HG02840 (cell line): ENCODE measurements around the gene ROBO2.
"Not testable (repeated sequence)": the region's sequence is repeated elsewhere in the genome, so short reads cannot be mapped to it uniquely, and the experiment has no call there.

Experiments
- ATAC-seq: cut with Tn5 transposase; IDR thresholded peaks from one replicate; pipeline ENCODE4 v1.9.1; 2021; ENCODE audit warnings: mild to moderate bottlenecking, moderate library complexity, moderate number of reproducible peaks; ENCODE audit not compliant: unreplicated experiment, low FRiP score

Gene ROBO2

DNA sequence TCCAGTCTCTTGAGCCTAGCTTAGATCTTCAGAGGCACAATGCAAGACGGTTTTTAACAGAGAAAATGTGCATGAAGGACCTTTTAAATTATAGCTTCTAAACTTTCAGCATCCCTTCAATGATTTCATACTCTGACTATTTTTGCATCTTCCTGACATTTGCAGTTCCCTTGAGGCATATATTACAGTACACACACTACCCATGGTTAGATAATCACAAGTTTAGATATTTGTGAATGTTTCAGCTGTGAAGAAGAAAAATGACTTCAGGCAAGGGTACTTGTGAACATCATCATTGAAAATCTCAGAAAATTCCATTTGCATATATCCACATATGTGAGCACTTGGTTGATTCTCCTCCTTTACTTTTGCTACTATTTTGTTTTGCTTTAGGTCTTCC lies 341.5 kb downstream of the ROBO2 start:
- no peak for ATAC-seq

DNA sequence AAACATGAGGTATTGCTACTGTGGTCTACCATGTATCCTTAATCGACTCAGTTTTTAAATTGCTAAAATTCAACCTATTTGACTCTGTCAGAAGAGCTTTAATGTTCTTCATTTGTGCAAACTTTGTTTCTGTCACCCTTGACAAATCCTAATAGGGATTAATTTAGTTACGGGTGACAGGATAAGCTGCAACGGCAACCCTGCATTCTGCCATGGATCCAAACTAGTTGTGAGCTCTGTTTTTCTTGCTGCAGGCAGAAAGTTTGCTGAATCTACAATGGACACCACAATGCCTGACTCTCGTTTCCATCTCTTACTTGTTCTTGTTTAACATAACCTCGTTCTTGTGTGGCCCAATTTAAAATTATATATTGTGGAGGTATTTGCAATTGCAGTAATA lies 352.3 kb downstream of the ROBO2 start:
- no peak for ATAC-seq

DNA sequence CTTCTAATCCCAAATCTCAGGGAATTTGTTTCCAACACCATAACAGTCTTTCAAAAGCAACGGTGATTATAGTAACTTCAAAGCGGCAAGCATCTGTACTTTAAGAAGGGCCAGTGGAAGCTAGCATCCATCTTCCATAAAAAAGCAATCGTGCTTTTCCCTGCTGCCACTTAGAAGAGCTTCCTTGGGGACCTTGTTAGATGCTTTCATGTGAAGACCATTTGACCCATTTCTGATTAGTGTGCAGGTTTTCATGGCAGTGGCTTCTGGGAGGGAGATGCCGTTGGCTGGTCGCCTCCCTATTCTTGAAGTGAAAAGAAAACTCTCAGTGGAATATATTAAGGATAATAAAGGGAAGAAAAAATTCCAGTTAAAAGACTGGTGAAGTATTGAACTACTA lies 354.1 kb downstream of the ROBO2 start:
- ATAC-seq, result no peak

DNA sequence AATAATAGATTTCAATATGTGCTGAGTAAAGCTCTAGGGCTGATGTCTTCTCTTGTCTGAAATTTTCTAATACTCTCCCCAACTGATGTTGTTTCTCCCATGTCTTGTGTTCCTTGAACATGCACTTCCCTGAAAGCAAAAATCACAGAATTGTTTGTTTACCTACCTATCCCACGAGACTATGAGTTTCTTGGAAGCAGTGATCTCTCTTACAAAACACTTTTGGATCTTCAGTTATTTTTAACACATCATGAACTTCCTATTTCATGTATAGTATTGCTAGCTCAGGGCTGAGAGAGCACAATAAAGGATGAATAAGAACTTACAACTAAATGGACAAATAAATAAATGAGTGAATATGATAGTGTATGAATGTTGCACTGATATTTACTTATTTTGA lies 365.0 kb downstream of the ROBO2 start:
- ATAC-seq, result no peak

DNA sequence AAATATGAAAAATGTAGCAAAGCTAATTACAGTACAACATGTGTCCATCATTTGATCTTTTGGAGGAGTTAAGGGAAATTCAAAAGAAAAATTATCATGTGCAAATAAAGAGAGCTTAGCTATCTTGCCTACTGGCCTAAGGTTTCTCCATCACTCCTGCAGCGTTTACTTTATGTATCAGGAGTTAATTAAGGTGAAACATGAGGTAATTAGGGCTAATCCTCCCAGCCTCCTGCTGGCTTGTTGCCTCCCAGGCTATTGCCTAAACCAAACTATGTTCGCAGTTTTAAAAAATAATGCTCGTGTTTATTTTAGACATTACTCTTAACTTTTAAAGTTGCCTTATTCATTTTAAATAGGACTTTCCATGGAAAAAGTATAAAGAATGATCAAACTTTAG lies 367.5 kb downstream of the ROBO2 start:
- ATAC-seq, result no peak

DNA sequence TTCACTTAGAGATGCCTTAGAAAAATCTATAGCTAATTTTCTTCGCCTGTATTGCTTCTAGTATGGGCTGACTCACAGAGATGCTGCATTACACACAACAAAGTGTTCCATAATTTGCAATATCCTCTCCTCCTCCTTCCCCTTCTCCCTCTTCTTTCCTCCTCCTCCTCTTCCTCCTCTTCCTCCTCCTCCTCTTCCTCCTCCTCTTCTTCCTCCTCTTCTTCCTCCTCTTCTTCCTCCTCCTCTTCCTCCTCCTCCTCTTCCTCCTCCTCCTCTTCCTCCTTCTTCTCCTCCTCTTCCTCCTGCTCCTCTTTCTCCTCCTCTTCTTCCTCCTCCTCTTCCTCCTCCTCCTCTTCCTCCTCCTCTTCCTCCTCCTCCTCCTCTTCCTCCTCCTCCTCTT lies 370.4 kb downstream of the ROBO2 start:
- not testable (repeated sequence) for ATAC-seq

DNA sequence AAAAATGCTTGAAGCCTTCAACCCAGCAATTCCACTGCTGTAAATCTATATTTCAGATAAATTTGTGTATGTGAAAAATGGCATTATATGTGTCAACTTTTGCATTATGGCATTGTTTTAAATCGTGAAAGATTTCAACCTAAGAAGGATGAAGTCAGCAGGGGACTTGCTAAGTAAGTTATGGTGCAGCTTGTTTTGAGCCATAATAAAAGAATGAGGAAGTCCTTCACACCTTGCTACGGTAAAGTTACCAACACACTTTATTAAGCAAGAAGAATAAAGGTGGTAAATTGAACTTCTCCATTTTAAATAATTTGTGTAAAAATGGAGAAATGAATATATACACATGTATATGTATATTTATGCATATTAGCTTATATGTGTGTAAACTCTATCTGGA lies 371.4 kb downstream of the ROBO2 start:
- no peak for ATAC-seq

DNA sequence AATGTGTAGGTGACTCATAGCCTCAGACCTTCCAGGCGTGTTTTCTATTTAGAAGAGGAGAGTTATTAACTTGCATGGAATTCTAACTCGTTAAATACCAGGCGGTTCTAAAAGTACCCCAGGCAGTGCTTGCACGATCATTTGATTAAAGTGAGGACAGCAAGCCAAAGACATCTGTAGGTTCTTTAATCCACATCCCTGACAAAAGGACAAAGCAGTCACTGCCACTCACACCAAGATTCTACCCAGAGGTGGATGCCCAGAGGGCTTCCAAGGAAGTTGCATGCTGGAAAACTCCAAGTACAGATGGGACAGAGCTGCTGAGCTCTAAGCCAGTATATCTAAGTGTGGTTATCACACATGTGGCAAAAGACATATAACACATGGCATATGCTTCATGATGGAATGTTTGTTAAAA lies 372.1 kb downstream of the ROBO2 start:
- ATAC-seq, result no peak

DNA sequence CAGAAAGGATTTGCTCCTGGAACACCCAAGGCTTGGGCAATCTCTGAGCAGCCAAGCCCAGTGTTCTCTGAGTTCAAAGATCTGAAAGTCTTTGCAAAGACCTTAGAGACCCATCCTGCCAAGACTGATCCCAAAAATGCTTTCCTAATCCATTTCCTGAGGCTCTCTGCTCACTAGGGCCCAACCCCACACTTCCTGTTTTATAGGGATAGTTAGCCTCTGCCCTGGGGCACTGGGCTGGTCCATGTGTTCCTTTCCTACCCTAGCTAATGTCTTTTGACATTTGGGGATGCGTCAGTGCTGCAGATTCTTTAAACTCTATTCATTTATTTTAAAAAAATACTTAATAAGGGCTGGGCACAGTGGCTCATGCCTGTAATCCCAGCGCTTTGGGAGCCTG lies 372.7 kb downstream of the ROBO2 start:
- no peak for ATAC-seq

DNA sequence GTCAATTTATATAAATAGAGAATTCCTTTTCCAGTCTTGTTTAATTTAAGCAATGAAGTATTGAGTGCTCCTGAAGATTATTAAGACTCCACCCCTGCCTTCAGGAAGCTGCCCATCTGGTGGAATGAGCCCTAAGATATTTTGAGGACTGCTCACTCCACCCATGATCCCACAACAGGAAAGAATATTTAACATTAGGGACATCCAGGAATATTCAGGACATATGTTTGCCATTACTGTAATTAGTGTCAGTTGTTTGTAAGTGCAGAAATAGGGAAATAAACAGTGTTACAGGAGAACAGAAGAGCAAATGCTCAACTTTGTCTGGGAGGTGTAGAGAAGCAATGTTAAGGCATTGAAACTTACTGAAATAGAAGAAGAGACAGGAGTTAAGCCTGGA lies 375.0 kb downstream of the ROBO2 start:
- ATAC-seq, result no peak

DNA sequence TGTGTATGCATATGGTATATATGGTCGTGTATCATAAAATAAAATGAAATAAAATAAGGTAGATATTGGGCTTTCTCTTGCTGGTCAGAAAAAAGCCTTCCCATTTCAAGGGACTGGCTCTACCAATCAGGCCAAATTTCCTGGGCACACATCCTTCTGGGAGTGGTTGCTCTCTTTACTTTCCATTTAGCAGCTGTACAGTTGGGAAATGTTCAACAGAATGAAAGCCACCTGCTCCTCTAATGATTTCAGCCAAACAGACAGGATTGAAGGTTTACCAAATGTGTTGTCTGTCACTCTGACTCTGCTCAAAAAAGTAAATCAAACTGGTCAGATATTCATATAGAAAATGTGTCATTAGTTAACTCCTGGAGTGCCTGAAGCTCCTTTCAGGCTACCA lies 380.4 kb downstream of the ROBO2 start:
- ATAC-seq, result no peak

DNA sequence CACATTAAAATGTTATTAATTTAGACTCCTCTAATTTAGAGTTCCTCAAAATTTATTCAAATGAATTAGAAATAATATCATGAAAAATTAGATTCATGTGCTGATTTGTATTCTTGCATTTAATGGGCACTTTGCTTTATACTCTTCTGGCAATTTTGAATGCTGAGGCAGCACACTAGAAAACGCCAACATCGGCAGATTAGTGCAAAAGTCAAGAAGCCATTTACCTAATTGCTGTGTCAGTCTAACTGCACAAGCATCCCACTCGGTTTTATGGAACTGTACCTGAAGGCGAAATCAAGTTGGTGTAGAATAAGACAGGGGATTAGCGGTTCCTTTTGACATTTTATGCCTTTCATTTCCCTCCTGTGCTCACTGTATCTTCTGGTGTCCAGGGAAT lies 382.0 kb downstream of the ROBO2 start:
- ATAC-seq, result no peak

DNA sequence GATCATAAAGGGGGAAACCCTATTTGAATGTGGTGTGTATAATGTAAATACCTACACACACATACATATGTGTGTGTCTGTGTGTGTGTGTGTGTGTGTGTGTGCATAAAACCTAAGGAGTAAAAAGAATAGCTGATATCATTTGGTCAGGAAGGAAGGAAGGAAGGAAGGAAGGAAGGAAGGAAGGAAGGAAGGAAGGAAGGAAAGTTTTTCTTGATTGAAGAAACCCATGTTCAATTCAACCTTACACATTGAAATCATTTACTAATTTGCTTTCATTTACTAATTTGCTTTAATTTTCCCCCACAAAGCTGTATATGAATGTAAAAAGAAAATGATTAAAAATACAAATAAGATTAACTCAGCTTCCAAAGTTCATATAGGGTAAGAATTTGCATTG lies 386.6 kb downstream of the ROBO2 start:
- ATAC-seq, result no peak

DNA sequence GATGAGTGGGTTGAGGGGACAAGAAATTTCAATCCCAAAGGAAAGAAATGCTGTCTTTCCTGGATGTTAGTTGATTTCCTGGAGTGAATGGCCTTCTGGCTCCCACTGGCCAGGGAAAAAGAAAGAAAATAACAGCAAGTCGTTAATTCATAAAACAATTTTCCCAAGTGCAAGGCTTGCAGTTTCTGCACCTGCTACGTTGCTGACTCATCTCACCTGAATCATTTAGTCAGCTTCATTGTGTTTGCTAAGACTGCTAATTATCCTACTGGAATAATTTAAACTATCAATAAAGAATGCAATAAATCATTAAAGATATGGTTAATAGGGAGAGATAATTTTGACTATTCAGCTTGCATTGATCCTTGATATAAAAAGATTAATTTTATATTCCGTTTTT lies 387.6 kb downstream of the ROBO2 start:
- ATAC-seq, result no peak

DNA sequence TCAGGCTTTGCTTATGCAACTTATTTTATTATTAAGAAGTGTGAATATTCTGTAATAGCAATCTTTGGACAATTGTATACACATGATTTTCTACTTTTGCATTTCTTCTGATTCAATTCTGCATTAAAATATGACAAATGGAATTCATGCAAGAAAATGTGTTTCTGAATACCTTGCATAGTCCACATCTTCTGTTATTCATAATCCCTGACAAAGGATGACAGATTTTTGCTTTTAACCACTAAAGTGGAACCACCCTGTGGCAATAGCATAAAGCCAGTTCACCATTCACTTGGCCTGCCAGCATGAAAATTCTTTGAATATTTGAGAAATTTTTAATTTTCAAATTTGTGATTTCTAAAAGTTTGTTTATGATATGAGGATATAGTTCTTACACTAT lies 397.0 kb downstream of the ROBO2 start:
- no peak for ATAC-seq

DNA sequence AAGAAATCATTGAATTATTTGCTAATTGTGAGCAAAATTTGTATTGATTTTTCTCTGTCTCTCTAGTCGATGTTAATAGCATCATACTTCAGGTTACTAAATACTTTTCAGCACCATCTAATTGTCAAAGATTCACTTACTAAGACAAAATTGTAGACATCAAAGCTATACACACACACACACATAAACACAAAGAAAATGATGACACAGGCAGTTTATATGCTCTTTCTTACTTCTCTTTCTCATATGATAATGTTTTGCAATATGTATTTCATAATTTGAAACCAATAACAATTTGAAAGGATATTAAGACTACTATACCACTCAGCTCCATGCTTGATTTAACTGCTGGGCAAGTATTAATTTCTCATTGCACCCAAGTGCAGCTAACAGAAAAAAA lies 406.2 kb downstream of the ROBO2 start:
- ATAC-seq, result no peak

DNA sequence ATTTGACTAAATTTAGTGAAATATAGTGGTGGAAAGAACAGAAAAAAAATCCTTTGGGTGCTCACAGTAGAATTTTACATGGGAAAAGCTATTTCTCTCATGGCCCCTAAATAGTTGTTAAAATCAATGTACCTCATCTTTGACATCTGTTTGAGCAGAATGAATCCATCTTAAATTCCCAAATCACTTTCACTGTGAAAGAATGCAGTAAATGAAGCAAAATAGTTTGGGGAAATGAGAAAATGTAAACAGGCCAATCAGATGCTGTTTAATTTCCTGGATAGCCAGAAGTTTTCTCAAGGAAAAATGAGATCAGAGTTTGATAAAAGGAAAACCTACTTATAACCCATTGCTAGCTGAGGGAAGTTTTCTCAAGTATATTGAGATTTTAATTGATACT lies 406.9 kb downstream of the ROBO2 start:
- no peak for ATAC-seq

DNA sequence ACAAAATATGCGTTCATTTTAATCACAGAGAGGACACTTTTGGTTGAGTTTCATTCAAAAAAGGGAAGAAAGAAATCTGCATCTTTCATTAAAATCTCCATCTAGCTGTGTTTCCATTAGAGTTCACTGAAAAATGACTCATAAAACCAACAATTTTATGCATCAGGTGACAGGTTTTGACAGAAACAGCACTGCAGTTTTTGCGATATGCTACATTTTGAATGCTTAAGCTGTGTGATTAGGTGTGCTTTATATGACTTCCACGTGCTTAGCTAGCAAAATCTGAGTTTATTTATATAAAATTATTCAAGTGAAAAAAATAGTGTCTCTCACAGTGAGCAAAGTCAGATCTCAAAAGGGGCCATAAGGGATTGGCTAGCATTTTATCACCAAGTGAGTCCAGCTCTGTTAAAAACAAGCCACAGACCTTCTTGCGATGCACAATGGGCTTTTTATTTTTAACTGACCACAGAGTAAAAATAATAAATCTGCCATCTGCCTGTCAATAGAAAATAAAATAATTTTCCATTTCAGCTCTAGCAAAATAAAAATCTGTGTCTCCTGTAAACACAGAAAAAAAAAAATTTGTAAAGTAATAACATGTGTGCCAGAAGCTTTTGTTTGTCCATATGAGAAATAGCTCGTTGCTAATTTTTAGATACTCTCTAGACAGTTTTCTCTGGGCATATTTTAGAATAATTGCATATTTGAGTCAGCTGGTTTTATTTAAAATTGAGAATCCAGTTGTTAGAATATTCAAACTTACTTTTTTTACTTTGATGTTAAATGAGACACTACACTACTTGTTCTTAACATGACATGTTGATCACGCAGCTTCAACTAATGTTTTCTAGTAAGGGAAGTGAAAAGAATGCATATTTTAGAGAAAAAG lies 409.8 kb downstream of the ROBO2 start:
- no peak for ATAC-seq

DNA sequence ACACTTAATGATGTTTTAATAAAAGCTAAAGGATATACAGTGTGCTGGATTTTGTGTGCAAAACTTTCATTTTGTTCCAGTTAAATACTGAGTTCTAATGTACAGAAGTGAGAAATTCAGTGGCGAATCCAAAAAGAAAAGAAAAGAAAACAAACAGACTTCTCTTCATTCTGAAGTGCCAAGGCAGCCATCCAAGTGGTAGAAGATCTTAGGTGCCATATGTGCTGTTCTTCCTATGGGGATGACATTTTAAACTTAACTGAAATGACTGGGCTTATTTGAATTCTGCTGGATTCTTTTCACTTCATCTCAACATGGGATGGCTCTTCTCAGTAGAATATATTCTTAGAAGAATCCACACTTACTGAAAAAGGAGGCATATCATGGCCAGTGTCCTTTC lies 416.5 kb downstream of the ROBO2 start:
- no peak for ATAC-seq

DNA sequence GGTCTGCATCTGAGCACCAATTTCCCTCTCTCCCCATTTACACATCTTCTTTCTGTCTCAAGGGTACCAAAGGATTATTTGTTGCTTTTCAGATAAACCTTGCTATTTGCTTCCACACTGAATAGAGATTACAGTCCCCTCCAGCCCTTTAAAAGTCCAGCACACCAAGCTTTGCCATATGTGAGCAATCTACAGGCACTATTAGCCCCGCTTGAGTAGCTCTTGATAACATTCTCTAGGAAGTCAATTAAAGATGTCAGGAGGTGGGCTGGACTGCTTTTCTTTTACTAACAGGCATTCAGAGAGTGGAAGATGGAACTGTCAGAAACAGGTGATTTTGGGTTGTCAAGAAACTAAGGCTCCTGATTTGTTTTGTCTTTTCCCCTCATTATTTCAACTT lies 417.0 kb downstream of the ROBO2 start:
- ATAC-seq, result no peak

DNA sequence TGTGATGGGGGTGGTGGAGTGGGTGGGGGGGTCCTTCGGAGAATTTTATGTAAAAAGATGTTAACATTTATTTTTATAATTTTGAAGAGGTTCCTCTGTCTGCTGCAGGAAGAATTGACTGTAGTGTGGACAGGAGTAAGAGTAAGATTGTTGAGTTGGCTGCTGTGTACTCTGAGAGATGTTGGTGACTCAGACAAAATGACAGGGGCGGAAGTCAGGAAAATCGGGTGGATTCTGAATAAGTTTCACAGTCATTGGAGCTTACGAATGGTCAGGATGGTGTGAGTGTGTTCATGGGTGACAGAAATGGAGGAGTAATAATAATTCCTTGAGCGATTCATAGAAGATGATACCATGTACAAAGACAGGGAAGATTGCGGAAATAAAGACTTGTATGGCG lies 420.0 kb downstream of the ROBO2 start:
- ATAC-seq, result no peak

DNA sequence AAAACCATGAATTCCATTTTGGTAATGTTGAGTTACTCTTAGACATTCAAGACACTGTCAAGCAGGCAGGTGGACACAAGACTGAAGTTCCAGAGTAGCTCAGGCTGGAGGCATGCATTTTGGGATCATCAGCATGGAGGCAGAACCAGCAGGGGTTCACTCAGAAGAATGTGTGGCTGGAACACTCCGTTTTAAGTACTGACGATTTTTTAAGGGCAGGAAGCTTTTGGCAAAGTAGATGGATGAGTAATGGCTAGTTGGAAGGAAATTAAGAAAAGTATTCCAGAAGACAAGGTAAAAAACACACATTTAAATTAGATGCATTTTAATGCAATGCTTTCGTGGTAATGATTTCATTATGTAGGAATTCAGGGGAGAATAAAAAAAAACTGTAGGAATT lies 420.4 kb downstream of the ROBO2 start:
- no peak for ATAC-seq

DNA sequence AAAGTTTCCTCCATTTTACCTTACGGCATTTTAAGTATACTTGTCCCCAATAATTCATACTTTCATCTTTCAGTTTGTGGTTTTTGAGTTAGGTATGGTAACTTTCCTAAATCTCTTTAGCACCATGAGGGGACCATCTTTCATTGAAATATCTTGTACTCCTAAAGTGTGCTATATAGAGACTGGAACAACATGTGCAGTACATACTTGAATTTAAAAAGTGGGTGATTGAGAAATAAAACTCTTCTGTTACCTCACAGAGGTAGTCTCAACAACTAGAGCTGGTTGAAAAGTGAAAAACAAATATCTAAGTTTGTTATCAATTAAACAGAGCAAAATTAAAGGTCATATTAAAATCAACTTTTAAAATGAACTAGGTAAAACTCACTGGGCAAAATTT lies 423.1 kb downstream of the ROBO2 start:
- ATAC-seq, result no peak
